HG03045 (cell line): ENCODE measurements around the gene TMEM72.
A peak's percentile ranks its signal among the peaks of the same experiment; 100 is the strongest.

Experiments
- ATAC-seq: cut with Tn5 transposase; IDR thresholded peaks from one replicate; pipeline ENCODE4 v1.9.1; 2021; ENCODE audit warnings: mild to moderate bottlenecking, moderate library complexity; ENCODE audit not compliant: unreplicated experiment

Gene TMEM72

GRCh38 chr10:44951576-44952226, 40.6 kb downstream of the TMEM72 start:
- ATAC-seq, result no peak

- ATAC-seq, result no peak
These were observed 41.7 kb downstream of the TMEM72 start for GRCh38 chr10:44952779-44953231.

GRCh38 chr10:44954042-44954441, 42.9 kb downstream of the TMEM72 start:
- no peak for ATAC-seq

- no peak for ATAC-seq
These were observed 43.8 kb downstream of the TMEM72 start for GRCh38 chr10:44954962-44955361.

GRCh38 chr10:44955413-44956070, 44.4 kb downstream of the TMEM72 start:
- ATAC-seq, result no peak

- ATAC-seq, result no peak
These were observed 45.1 kb downstream of the TMEM72 start for GRCh38 chr10:44956226-44956625.

GRCh38 chr10:44956717-44957706, 45.9 kb downstream of the TMEM72 start:
- ATAC-seq, result no peak

- no peak for ATAC-seq
These were observed 47.2 kb downstream of the TMEM72 start for GRCh38 chr10:44958196-44958897.

GRCh38 chr10:44958898-44959246, 47.7 kb downstream of the TMEM72 start:
- no peak for ATAC-seq

GRCh38 chr10:44959247-44960087, 48.3 kb downstream of the TMEM72 start, which contains the start of gene RASSF4:
Gene RASSF4 (plus strand): TSS chr10:44959802. CDS start chr10:44970203, 10,401 bp downstream.
- ATAC-seq, result peak; percentile 97

GRCh38 chr10:44960088-44960460, 48.9 kb downstream of the TMEM72 start:
- no peak for ATAC-seq

- no peak for ATAC-seq
These were observed 49.5 kb downstream of the TMEM72 start for GRCh38 chr10:44960482-44961229.

GRCh38 chr10:44961230-44961571, 50.1 kb downstream of the TMEM72 start:
- ATAC-seq, result no peak

- no peak for ATAC-seq
These were observed 51.0 kb downstream of the TMEM72 start for GRCh38 chr10:44961931-44962750.

- ATAC-seq, result no peak
These were observed 52.0 kb downstream of the TMEM72 start for GRCh38 chr10:44962870-44963738.

- ATAC-seq, result no peak
These were observed 52.9 kb downstream of the TMEM72 start for GRCh38 chr10:44963772-44964633.

GRCh38 chr10:44965104-44965503, 54.0 kb downstream of the TMEM72 start:
- no peak for ATAC-seq
